HG02588 (cell line): Measurements from ENCODE around the gene HS3ST5.
"Not testable (repeated sequence)": the region's sequence is repeated elsewhere in the genome, so short reads cannot be mapped to it uniquely, and the experiment has no call there.

ENCODE experiments used
- ATAC-seq: cut with Tn5 transposase; IDR thresholded peaks from one replicate; pipeline ENCODE4 v1.9.1; 2021; ENCODE audit warnings: mild to moderate bottlenecking, moderate library complexity; ENCODE audit not compliant: unreplicated experiment

Gene HS3ST5

GRCh38 chr6:114158838-114159694 is 183.8 kb downstream of the HS3ST5 start:
- no peak for ATAC-seq

GRCh38 chr6:114158411-114158810 is 184.4 kb downstream of the HS3ST5 start:
- ATAC-seq, result no peak

- ATAC-seq, result no peak
Measured at GRCh38 chr6:114157848-114158247, 185.0 kb downstream of the HS3ST5 start.

- ATAC-seq, result no peak
Measured at GRCh38 chr6:114155763-114156162, 187.1 kb downstream of the HS3ST5 start.

- no peak for ATAC-seq
Measured at GRCh38 chr6:114154812-114155211, 188.0 kb downstream of the HS3ST5 start.

- ATAC-seq, result no peak
Measured at GRCh38 chr6:114153448-114153847, 189.4 kb downstream of the HS3ST5 start.

- no peak for ATAC-seq
Measured at GRCh38 chr6:114151064-114151690, 191.6 kb downstream of the HS3ST5 start.

- not testable (repeated sequence) for ATAC-seq
Measured at GRCh38 chr6:114149182-114149581, 193.6 kb downstream of the HS3ST5 start.

- ATAC-seq, result no peak
Measured at GRCh38 chr6:114144887-114145851, 197.7 kb downstream of the HS3ST5 start.

- no peak for ATAC-seq
Measured at GRCh38 chr6:114142258-114142657, 200.6 kb downstream of the HS3ST5 start.

- ATAC-seq, result no peak
Measured at GRCh38 chr6:114140416-114140815, 202.4 kb downstream of the HS3ST5 start.

- ATAC-seq, result no peak
Measured at GRCh38 chr6:114138577-114139248, 204.1 kb downstream of the HS3ST5 start.

- no peak for ATAC-seq
Measured at GRCh38 chr6:114135363-114135971, 207.4 kb downstream of the HS3ST5 start.

GRCh38 chr6:114133816-114134215 is 209.0 kb downstream of the HS3ST5 start:
- ATAC-seq, result no peak

- ATAC-seq, result no peak
Measured at GRCh38 chr6:114131945-114132344, 210.9 kb downstream of the HS3ST5 start.

- ATAC-seq, result no peak
Measured at GRCh38 chr6:114125576-114125975, 217.2 kb downstream of the HS3ST5 start.

GRCh38 chr6:114121913-114122662 is 220.7 kb downstream of the HS3ST5 start:
- no peak for ATAC-seq

GRCh38 chr6:114119056-114119455 is 223.8 kb downstream of the HS3ST5 start:
- ATAC-seq, result no peak

GRCh38 chr6:114115652-114116051 is 227.2 kb downstream of the HS3ST5 start:
- ATAC-seq, result no peak
